Measurements from ENCODE around the gene FSHR. TPM values are rescaled to one million over a fixed set of nuclear protein-coding genes. Genes with fewer than 3 reads are reported as not detected.

The FSHR gene
- total and polyA plus RNA-seq, 2 of the 4 experiments (the other 2 are of a cell fraction): not detected

DNA sequence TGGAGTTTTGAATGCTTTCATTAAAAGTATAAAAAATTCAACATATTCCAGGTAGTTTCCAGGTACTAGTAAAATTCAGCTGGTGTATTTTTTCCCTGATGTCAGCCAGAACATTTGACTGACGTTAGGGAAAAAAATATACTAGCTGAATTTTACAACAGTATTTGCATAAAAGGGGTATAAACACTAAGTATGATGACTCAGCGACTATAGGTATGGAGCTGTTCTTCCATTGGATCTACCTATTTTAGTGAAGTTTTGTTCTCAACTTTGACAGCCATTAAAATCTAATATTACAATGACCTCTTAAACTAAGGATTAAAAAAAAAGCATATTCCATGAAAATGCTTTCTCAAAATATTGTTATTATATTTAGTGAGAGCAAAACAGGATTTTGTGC lies 155.9 kb downstream of the FSHR start:
- Histone ChIP-seq H3K18ac (ENCODE audit: low read depth, low read length) (no peak overlapping the region), H3K9ac (ENCODE audit: low read depth, low read length) (no peak overlapping the region), H2BK20ac (ENCODE audit: low read depth, low read length) (no peak overlapping the region), H3K9me3 (ENCODE audit: control insufficient read depth, insufficient read depth, low read length) (no peaks in the 10 kb centered on the region), H3K4me3 (ENCODE audit: insufficient read depth, low read depth, low read length) (no peak overlapping the region), H2BK15ac (ENCODE audit: low read depth, low read length) (no peak overlapping the region), H3K56ac (ENCODE audit: extremely low read depth, insufficient read depth, low read length) (no peak overlapping the region), H3K9me1 (ENCODE audit: insufficient read depth, low read length) (no peaks in the 10 kb centered on the region), H4K8ac (ENCODE audit: low read depth in 2 of 2, low read length in 2 of 2) (no peak overlapping the region), H2AK5ac (ENCODE audit: low read depth, low read length) (no peak overlapping the region), H2AFZ (replicated peaks; ENCODE audit: low read length, poor library complexity) (no peak overlapping the region), H3K27me3 (ENCODE audit: control insufficient read depth, insufficient read depth, low read length) (no peaks in the 10 kb centered on the region), H4K5ac (ENCODE audit: low read depth, low read length) (no peak overlapping the region), H3K4me1 (ENCODE audit: control insufficient read depth, insufficient read depth, low read length) (no peaks in the 10 kb centered on the region), H2AK9ac (replicated peaks; ENCODE audit: low read depth, low read length, poor library complexity) (no peak overlapping the region), H3K4ac (ENCODE audit: low read depth, low read length) (no peak overlapping the region), H4K91ac (ENCODE audit: insufficient read depth, low read depth, low read length) (no peak overlapping the region), H2BK5ac (ENCODE audit: low read depth, low read length, poor library complexity, severe bottlenecking) (no peak overlapping the region), H3K4me2 (ENCODE audit: low read depth, low read length) (no peak overlapping the region), H3K27ac (ENCODE audit: insufficient read depth, low read length) (no peak overlapping the region), H2BK120ac (ENCODE audit: low read depth, low read length) (no peak overlapping the region), H3K14ac (replicated peaks; ENCODE audit: low read depth, low read length) (no peak overlapping the region), H3K79me1 (ENCODE audit: low read depth in 1 of 2, low read length in 2 of 2) (no peaks in the 10 kb centered on the region), H3K36me3 (ENCODE audit: control insufficient read depth, insufficient read depth, low read length) (no peaks in the 10 kb centered on the region), H4K20me1 (ENCODE audit: insufficient read depth, low read length) (no peaks in the 10 kb centered on the region), H3K23ac (ENCODE audit: low read depth, low read length) (no peak overlapping the region)
- POLR2A ChIA-PET (ENCODE audit: unreplicated experiment): no interaction called here
- dilution Hi-C loops (cut with HindIII; ENCODE audit: low sequenced_read_pairs, unreplicated experiment) (no loop called here), in situ Hi-C loops (cut with MboI; ENCODE audit: low sequenced_read_pairs) (no loop called here), intact Hi-C loops (cut with micrococcal nuclease) (no loop called here)
- no peak for ATAC-seq (ENCODE audit: low read depth)
- TF ChIP-seq MAFK (IDR thresholded peaks at IDR 0.05; ENCODE audit: low read depth, low read length) (peak; percentile 58), BHLHE40 (IDR thresholded peaks at IDR 0.05; ENCODE audit: low read depth, low read length) (no peak)
- no peak for DNase-seq
- whole genome bisulfite sequencing, 2 experiments (ENCODE audit: extremely low coverage in 2 of 2, insufficient read length in 1 of 2): no CpG with 5 or more reads among the region's 2 CpGs
- CTCF ChIA-PET: no interaction called here
- no TSS peak for BruUV-seq (replicated peaks)

Measured in IMR-90 (cell line).